A549 treated with CpdA at 1 μM for 4 hours (cell line): ENCODE data around the gene CDKN1B. TPM values are rescaled to one million over a fixed set of nuclear protein-coding genes. Genes with fewer than 3 reads are reported as not detected.

Experiments used
- total RNA-seq: library from RNA; stranded (reverse); fragments of 200-300 nt; extraction: Qiagen RNA extraction; gene quantifications from 5 replicates; pipeline ENCODE4 v1.2.3, GENCODE V29; 2022; ENCODE audit warnings: low read depth

Gene CDKN1B
- 18.4 to 20.4 TPM (median 19.4 TPM) in 5 replicates for total RNA-seq

DNA sequence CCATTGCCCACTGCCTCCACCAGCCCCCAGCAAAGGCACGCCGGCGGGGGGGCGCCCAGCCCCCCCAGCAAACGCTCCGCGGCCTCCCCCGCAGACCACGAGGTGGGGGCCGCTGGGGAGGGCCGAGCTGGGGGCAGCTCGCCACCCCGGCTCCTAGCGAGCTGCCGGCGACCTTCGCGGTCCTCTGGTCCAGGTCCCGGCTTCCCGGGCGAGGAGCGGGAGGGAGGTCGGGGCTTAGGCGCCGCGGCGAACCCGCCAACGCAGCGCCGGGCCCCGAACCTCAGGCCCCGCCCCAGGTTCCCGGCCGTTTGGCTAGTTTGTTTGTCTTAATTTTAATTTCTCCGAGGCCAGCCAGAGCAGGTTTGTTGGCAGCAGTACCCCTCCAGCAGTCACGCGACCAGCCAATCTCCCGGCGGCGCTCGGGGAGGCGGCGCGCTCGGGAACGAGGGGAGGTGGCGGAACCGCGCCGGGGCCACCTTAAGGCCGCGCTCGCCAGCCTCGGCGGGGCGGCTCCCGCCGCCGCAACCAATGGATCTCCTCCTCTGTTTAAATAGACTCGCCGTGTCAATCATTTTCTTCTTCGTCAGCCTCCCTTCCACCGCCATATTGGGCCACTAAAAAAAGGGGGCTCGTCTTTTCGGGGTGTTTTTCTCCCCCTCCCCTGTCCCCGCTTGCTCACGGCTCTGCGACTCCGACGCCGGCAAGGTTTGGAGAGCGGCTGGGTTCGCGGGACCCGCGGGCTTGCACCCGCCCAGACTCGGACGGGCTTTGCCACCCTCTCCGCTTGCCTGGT lies at the start of gene CDKN1B:
Gene CDKN1B (plus strand): TSS at position 576 of the 793 bp plus-strand sequence. CDS start 472 bp downstream, outside the sequence.

Other genes starting within 250 kb of the CDKN1B start
- gene DUSP16, start 154.5 kb upstream of the CDKN1B start, total RNA-seq, result 10.7 to 13.7 TPM (median 11.5 TPM) in 5 replicates
- 18.7 to 22.4 TPM (median 19.3 TPM) in 5 replicates for gene CREBL2, start 105.5 kb upstream of the CDKN1B start, total RNA-seq
- gene GPR19, start 21.2 kb upstream of the CDKN1B start, total RNA-seq, result 0.79 to 1.3 TPM (median 1.2 TPM) in 5 replicates
- gene APOLD1, start 68.3 kb downstream of the CDKN1B start, total RNA-seq, result 0.13 to 0.65 TPM (median 0.30 TPM) in 5 replicates
- 88.8 to 115 TPM (median 94.8 TPM) in 5 replicates for gene DDX47, start 96.0 kb downstream of the CDKN1B start, total RNA-seq
- gene GPRC5A, start 174.2 kb downstream of the CDKN1B start, total RNA-seq, result 324 to 465 TPM (median 429 TPM) in 5 replicates
- gene GPRC5D, start 234.8 kb downstream of the CDKN1B start, total RNA-seq, result not detected in 5 replicates